Gastrocnemius medialis (tissue), 4 donors: ENCODE data around the gene SPAG5. TPM values are rescaled to one million over a fixed set of nuclear protein-coding genes. Genes with fewer than 3 reads are reported as not detected.

Experiments used
- ATAC-seq, 2 donors: fragments of 150-250 bp; one replicate each; pipeline ENCODE4 v1.9.1; 2016
- DNase-seq, 2 donors: peaks; one replicate each; pipeline ENCODE4 v3.0.0-alpha.2; 2019
- H3K27ac ChIP-seq, 4 donors: fragments of 200-600 bp; sonication (generic); 1 replicate in 1 of 4; 2 replicates in 3 of 4; pipeline ENCODE4 v1.5.1; 2016 to 2018; ENCODE audit warnings: mild to moderate bottlenecking in 2 of 4, moderate library complexity in 1 of 4
- H3K27me3 ChIP-seq, 3 donors: fragments of 200-600 bp; sonication (generic) in 2 of 3; 1 replicate in 1 of 3; 2 replicates in 2 of 3; pipeline versions ENCODE4 v1.5.1 to v1.6.0; 2016 to 2019; ENCODE audit warnings: mild to moderate bottlenecking in 1 of 3, moderate library complexity in 1 of 3
- H3K36me3 ChIP-seq, 2 donors: fragments of 200-600 bp; sonication (generic) in 1 of 2; one replicate each; pipeline ENCODE4 v1.5.1; 2017 to 2018
- H3K4me1 ChIP-seq, 2 donors: fragments of 200-600 bp; sonication (generic) in 1 of 2; one replicate each; pipeline ENCODE4 v1.5.1; 2016 to 2017; ENCODE audit warnings: mild to moderate bottlenecking in 2 of 2
- H3K4me3 ChIP-seq, 4 donors: fragments of 200-600 bp; sonication (generic) in 3 of 4; 1 replicate in 1 of 4; 2 replicates in 3 of 4; pipeline ENCODE4 v1.5.1; 2016 to 2019; ENCODE audit warnings: mild to moderate bottlenecking in 2 of 4
- H3K9me3 ChIP-seq, 3 donors: fragments of 200-600 bp; sonication (generic) in 2 of 3; 1 replicate in 1 of 3; 2 replicates in 2 of 3; pipeline ENCODE4 v1.5.1; 2016 to 2019
- CTCF ChIP-seq, 5 experiments: fragments of 450-650 bp in 3 of 5; fragments of 200-600 bp in 2 of 5; sonication (generic) in 2 of 5; IDR thresholded peaks in 4 of 5; conservative IDR thresholded peaks in 1 of 5; 1 replicate in 4 of 5; 2 replicates in 1 of 5; pipeline ENCODE4 v1.5.1; 2016 to 2019; ENCODE audit warnings: antibody characterized with exemption in 5 of 5, mild to moderate bottlenecking in 3 of 5, moderate library complexity in 3 of 5
- POLR2A ChIP-seq, 2 donors: fragments of 450-650 bp; IDR thresholded peaks; one replicate each; pipeline ENCODE4 v1.6.1; 2017; ENCODE audit warnings: antibody characterized with exemption in 2 of 2, mild to moderate bottlenecking in 2 of 2, moderate library complexity in 2 of 2
- in situ Hi-C, 4 donors: fragments of 200-750 bp; cut with MboI; loops; one replicate each; pipeline versions ENCODE4 v1.15.0 to v1.8.0; 2017; ENCODE audit warnings: low sequenced_read_pairs in 4 of 4
- intact Hi-C: fragments of 100-400 bp; cut with DNase I; formaldehyde crosslinking; loops from one replicate; pipeline ENCODE4 v1.15.1; 2023; ENCODE audit warnings: low total_unique reads
- total RNA-seq, 4 donors: library from RNA; depleted of rRNA; stranded (reverse); fragments of >200 nt; gene quantifications; one replicate each; pipeline versions ENCODE4 v1.1.0 to v1.2.3, GENCODE V29; 2016

Gene SPAG5
- total RNA-seq, 4 donors from 2014 or later, result 0.41 to 1.5 (median 0.96) TPM

- H3K4me1 ChIP-seq, result peaks cover 10 to 15% of the 10 kb centered on the region in 2 donors
- DNase-seq (no peak), ATAC-seq (no peak)
- in situ Hi-C loops (loop anchor here in 1 of 4 donors (25.0 kb wide), 1 partner anchor 113 kb away; the partner anchor contains the start of genes SDF2 and SUPT6H), intact Hi-C loops (no loop called here)
- no peak overlapping the region for H3K4me3 ChIP-seq
- TF ChIP-seq CTCF (IDR thresholded peaks at IDR 0.05 in 4 of 5, conservative IDR thresholded peaks at IDR 0.05 in 1 of 5) (no peak), POLR2A (IDR thresholded peaks at IDR 0.05) (no peak)
- H3K36me3 ChIP-seq, result peaks cover 0 to 22% of the 10 kb centered on the region in 2 donors
- no peak overlapping the region for H3K27ac ChIP-seq
- H3K27me3 ChIP-seq, result no peaks in the 10 kb centered on the region
- H3K9me3 ChIP-seq, result no peaks in the 10 kb centered on the region
These were observed 49.3 kb downstream of the SPAG5 start for GRCh38 chr17:28549236-28550132.

GRCh38 chr17:28548417-28549130 is 50.3 kb downstream of the SPAG5 start:
- ATAC-seq (no peak), DNase-seq (no peak)
- intact Hi-C loops (no loop called here), in situ Hi-C loops (no loop called here)
- TF ChIP-seq CTCF (IDR thresholded peaks at IDR 0.05 in 4 of 5, conservative IDR thresholded peaks at IDR 0.05 in 1 of 5) (peak in 1 of 5 experiments; percentile 1), POLR2A (IDR thresholded peaks at IDR 0.05) (no peak)
- H3K9me3 ChIP-seq, result no peaks in the 10 kb centered on the region
- no peak overlapping the region for H3K4me3 ChIP-seq
- no peaks in the 10 kb centered on the region for H3K27me3 ChIP-seq
- peaks cover 10 to 15% of the 10 kb centered on the region in 2 donors for H3K4me1 ChIP-seq
- peaks cover 0 to 12% of the 10 kb centered on the region in 2 donors for H3K36me3 ChIP-seq
- no peak overlapping the region for H3K27ac ChIP-seq

DNA sequence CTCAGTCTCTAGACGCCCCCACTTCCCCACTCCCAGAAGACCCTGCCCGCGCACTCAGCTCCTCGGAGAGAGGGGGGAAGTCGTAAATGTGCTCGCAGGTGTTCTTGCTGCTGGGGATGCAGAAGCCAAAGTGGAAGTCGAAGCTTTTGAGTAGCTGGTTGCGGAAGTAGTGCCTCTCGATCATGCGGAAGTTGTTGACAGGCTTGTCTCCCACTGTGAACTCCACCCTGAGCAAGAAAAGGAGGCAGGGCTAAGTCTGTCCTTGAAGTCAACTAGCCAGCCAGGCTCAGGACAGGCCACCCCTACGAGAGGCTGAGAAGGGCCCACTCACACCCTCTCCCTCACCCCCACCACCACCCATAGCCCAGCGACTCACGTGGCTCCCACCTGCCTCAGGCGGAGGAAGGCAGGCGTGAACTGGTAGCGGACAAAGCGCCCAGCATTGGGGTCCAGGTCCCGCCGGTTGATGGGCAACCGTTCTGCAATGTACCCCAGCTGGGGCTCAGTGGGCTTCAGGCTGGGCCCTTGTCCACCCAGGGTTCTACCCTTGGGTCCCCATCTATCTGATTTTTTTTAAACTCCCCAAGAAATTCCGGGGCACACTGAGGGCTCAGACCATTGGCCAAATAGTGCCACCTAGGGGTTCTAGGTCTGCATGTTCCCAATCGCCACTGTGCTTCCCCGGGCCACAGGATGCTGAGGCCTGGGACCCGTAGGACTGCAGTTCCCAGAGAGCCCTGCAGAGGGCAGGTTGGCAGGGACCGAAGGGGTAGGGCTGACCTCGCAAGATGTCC is 51.0 kb downstream of the SPAG5 start:
- H3K4me1 ChIP-seq, result peaks cover 9 to 14% of the 10 kb centered on the region in 2 donors
- H3K9me3 ChIP-seq, result no peaks in the 10 kb centered on the region
- peaks cover 0 to 10% of the 10 kb centered on the region in 2 donors for H3K36me3 ChIP-seq
- H3K4me3 ChIP-seq, result no peak overlapping the region
- no peaks in the 10 kb centered on the region for H3K27me3 ChIP-seq
- TF ChIP-seq POLR2A (IDR thresholded peaks at IDR 0.05) (no peak), CTCF (IDR thresholded peaks at IDR 0.05 in 4 of 5, conservative IDR thresholded peaks at IDR 0.05 in 1 of 5) (peak; percentile 34 to 70 (median 57))
- no peak overlapping the region for H3K27ac ChIP-seq
- intact Hi-C loops (no loop called here), in situ Hi-C loops (no loop called here)
- peak in 1 of 2 donors; percentile 39 for ATAC-seq
- DNase-seq, result peak in 1 of 2 donors; percentile 30

DNA sequence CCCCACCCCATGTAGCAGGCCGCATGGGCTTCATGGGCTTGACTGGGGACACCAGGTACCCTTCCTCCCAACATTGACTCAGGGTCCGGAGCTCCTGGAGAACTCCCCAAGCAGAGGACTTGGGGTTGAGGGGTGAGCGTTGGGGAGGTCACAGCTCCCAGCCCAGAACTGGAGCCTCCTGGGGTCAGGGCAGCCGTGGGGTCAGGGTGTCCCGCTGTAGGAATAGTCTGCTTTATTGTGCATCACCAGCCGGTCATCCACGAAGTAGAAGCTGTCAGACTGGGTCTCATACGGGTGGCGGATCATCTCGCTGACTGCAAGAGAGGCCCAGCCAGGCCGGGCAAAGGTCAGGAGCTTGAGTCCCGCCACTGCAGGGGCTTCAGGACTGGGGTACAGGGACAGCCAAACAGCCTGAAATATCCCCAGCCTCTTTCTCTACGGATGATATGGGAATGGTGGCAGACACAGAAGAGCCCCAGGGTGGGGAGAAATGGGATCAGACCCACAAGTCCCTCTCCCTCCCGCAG is 51.7 kb downstream of the SPAG5 start:
- Histone ChIP-seq H3K4me1 (peaks cover 6 to 9% of the 10 kb centered on the region in 2 donors), H3K9me3 (no peaks in the 10 kb centered on the region), H3K4me3 (no peak overlapping the region), H3K27ac (no peak overlapping the region), H3K36me3 (peaks cover 0 to 10% of the 10 kb centered on the region in 2 donors), H3K27me3 (no peaks in the 10 kb centered on the region)
- DNase-seq (no peak), ATAC-seq (no peak)
- in situ Hi-C loops, result no loop called here
- no peak for TF ChIP-seq POLR2A (IDR thresholded peaks at IDR 0.05)
- no peak for TF ChIP-seq CTCF (IDR thresholded peaks at IDR 0.05 in 4 of 5, conservative IDR thresholded peaks at IDR 0.05 in 1 of 5)
- intact Hi-C loops, result no loop called here
